Right atrium auricular region (tissue), 2 donors: ENCODE data around the gene POU5F1. TPM values are rescaled to one million over a fixed set of nuclear protein-coding genes. Genes with fewer than 3 reads are reported as not detected.
"Not testable (repeated sequence)": the region's sequence is repeated elsewhere in the genome, so short reads cannot be mapped to it uniquely, and the experiment has no call there.

Experiments
- DNase-seq: peaks from one replicate; pipeline ENCODE4 v3.0.0-alpha.2; 2019; ENCODE audit warnings: low spot score
- H3K27ac ChIP-seq, 2 donors: fragments of 200-600 bp; sonication (generic); 1 replicate in 1 of 2; 2 replicates in 1 of 2; pipeline ENCODE4 v1.5.1; 2016 to 2019
- H3K27me3 ChIP-seq, 2 donors: fragments of 200-600 bp; sonication (generic); one replicate each; pipeline versions ENCODE4 v1.5.1 to v1.6.0; 2017 to 2019
- H3K36me3 ChIP-seq: fragments of 200-600 bp; sonication (generic); one replicate; pipeline ENCODE4 v1.5.1; 2016
- H3K4me1 ChIP-seq, 2 donors: fragments of 200-600 bp; sonication (generic); one replicate each; pipeline versions ENCODE4 v1.5.1 to v1.6.0; 2017 to 2019
- H3K4me3 ChIP-seq, 2 donors: fragments of 200-600 bp; sonication (generic); 1 replicate in 1 of 2; 2 replicates in 1 of 2; pipeline ENCODE4 v1.5.1; 2017 to 2019; ENCODE audit warnings: mild to moderate bottlenecking in 1 of 2, moderate library complexity in 1 of 2
- H3K9me3 ChIP-seq, 2 donors: fragments of 200-600 bp; sonication (generic); one replicate each; pipeline ENCODE4 v1.5.1; 2019
- CTCF ChIP-seq, 2 donors: fragments of 200-600 bp; sonication (generic); IDR thresholded peaks; one replicate each; pipeline ENCODE4 v1.5.1; 2019; ENCODE audit warnings: antibody characterized with exemption in 2 of 2
- total RNA-seq, 2 donors: library from RNA; depleted of rRNA; stranded (reverse); fragments of >200 nt; gene quantifications; one replicate each; pipeline ENCODE4 v1.1.0, GENCODE V29; 2016

Gene POU5F1
- total RNA-seq = not detected

- TF ChIP-seq CTCF (IDR thresholded peaks at IDR 0.05) = no peak
- no peak within 1 kb of the TSS for H3K27ac ChIP-seq
- H3K4me1 ChIP-seq = no peaks in the 10 kb centered on the region
- H3K36me3 ChIP-seq = no peaks in the 10 kb centered on the region
- DNase-seq = no peak
- no peak within 1 kb of the TSS for H3K4me3 ChIP-seq
- H3K27me3 ChIP-seq = no peaks in the 10 kb centered on the region
- no peaks in the 10 kb centered on the region for H3K9me3 ChIP-seq
Observed at GRCh38 chr6:31170600-31170881, at the start of gene POU5F1. TSS of gene POU5F1 (minus strand) at chr6:31170682. CDS start at chr6:31170620, 62 bp downstream.

- Histone ChIP-seq H3K9me3 (no peaks in the 10 kb centered on the region), H3K27me3 (no peaks in the 10 kb centered on the region), H3K27ac (no peak overlapping the region), H3K4me1 (no peaks in the 10 kb centered on the region), H3K4me3 (no peak overlapping the region), H3K36me3 (no peaks in the 10 kb centered on the region)
- no peak for DNase-seq
- no peak for TF ChIP-seq CTCF (IDR thresholded peaks at IDR 0.05)
Observed at GRCh38 chr6:31216208-31216898, 45.9 kb upstream of the POU5F1 start.

- H3K36me3 ChIP-seq, H3K4me3 ChIP-seq, DNase-seq, H3K9me3 ChIP-seq, H3K27ac ChIP-seq, H3K27me3 ChIP-seq, H3K4me1 ChIP-seq: not testable (repeated sequence)
Observed at GRCh38 chr6:31215216-31215615, 44.7 kb upstream of the POU5F1 start.

- Histone ChIP-seq H3K27me3 (no peaks in the 10 kb centered on the region), H3K4me3 (no peak overlapping the region), H3K9me3 (no peaks in the 10 kb centered on the region), H3K4me1 (no peaks in the 10 kb centered on the region), H3K36me3 (no peaks in the 10 kb centered on the region), H3K27ac (no peak overlapping the region)
- TF ChIP-seq CTCF (IDR thresholded peaks at IDR 0.05) = no peak
- DNase-seq = no peak
Observed at GRCh38 chr6:31214516-31214915, 44.0 kb upstream of the POU5F1 start.

GRCh38 chr6:31210741-31211532 is 40.5 kb upstream of the POU5F1 start:
- H3K4me1 ChIP-seq = no peaks in the 10 kb centered on the region
- no peak overlapping the region for H3K27ac ChIP-seq
- H3K4me3 ChIP-seq = no peak overlapping the region
- no peaks in the 10 kb centered on the region for H3K27me3 ChIP-seq
- no peak for TF ChIP-seq CTCF (IDR thresholded peaks at IDR 0.05)
- H3K36me3 ChIP-seq = no peaks in the 10 kb centered on the region
- DNase-seq = no peak
- no peaks in the 10 kb centered on the region for H3K9me3 ChIP-seq

GRCh38 chr6:31210123-31210522 is 39.6 kb upstream of the POU5F1 start:
- H3K4me3 ChIP-seq = no peak overlapping the region
- H3K27ac ChIP-seq = no peak overlapping the region
- H3K36me3 ChIP-seq = no peaks in the 10 kb centered on the region
- H3K4me1 ChIP-seq = no peaks in the 10 kb centered on the region
- H3K27me3 ChIP-seq = no peaks in the 10 kb centered on the region
- no peak for DNase-seq
- TF ChIP-seq CTCF (IDR thresholded peaks at IDR 0.05) = no peak
- no peaks in the 10 kb centered on the region for H3K9me3 ChIP-seq
